Lower lobe of right lung (tissue), 2 donors: ENCODE results near the gene FOXP1. TPM values are rescaled to one million over a fixed set of nuclear protein-coding genes. Genes with fewer than 3 reads are reported as not detected.

Experiments
- ATAC-seq, 2 donors: fragments of 200-7000 bp; cut with Tn5 transposase; one replicate each; pipeline ENCODE4 v1.9.1; 2020 to 2022; ENCODE audit warnings: mild to moderate bottlenecking in 2 of 2, moderate library complexity in 2 of 2
- DNase-seq: peaks from one replicate; pipeline ENCODE4 v3.0.0-alpha.2; 2020
- H3K27ac ChIP-seq: fragments of 200-600 bp; one replicate; pipeline ENCODE4 v1.8.0; 2022
- H3K27me3 ChIP-seq: fragments of 200-600 bp; one replicate; pipeline ENCODE4 v1.8.0; 2022; ENCODE audit warnings: low read depth
- H3K36me3 ChIP-seq: fragments of 200-600 bp; one replicate; pipeline ENCODE4 v1.8.0; 2022; ENCODE audit warnings: mild to moderate bottlenecking
- H3K4me1 ChIP-seq: fragments of 200-600 bp; one replicate; pipeline ENCODE4 v1.8.0; 2022
- H3K4me3 ChIP-seq: fragments of 200-600 bp; one replicate; pipeline ENCODE4 v1.8.0; 2022; ENCODE audit warnings: mild to moderate bottlenecking
- H3K9me3 ChIP-seq: fragments of 200-600 bp; one replicate; pipeline ENCODE4 v1.8.0; 2022
- CTCF ChIP-seq: fragments of 200-600 bp; IDR thresholded peaks from one replicate; pipeline ENCODE4 v1.8.0; 2022; ENCODE audit warnings: antibody characterized with exemption, mild to moderate bottlenecking
- intact Hi-C: fragments of 100-400 bp; cut with DNase I; formaldehyde crosslinking; loops from one replicate; pipeline ENCODE4 v1.11.0; 2022
- total RNA-seq: library from RNA; stranded (reverse); fragmentation: NEBNext Ultra II Directional; extraction: Animal tissue kit (Norgen Biotek cat#: 25700); gene quantifications from one replicate; pipeline ENCODE4 v1.2.1, GENCODE V29; 2021
- donor health status: DM: no; HTN: yes; CAD: no; lungs with severe emphysema.

The FOXP1 gene
- total RNA-seq, 1 donor from 2014 or later = 138 TPM

GRCh38 chr3:71111784-71112440 lies 471.6 kb downstream of the FOXP1 start:
- no peak for TF ChIP-seq CTCF
- H3K4me1 ChIP-seq = peaks cover 33% of the 10 kb centered on the region
- intact Hi-C loops = no loop called here
- peaks cover 25% of the 10 kb centered on the region for H3K36me3 ChIP-seq
- DNase-seq = no peak
- ATAC-seq = peak in 1 of 2 donors; percentile 40
- H3K27ac ChIP-seq = peak overlapping the region; percentile 37
- no peak overlapping the region for H3K4me3 ChIP-seq
- H3K27me3 ChIP-seq = no peaks in the 10 kb centered on the region
- no peaks in the 10 kb centered on the region for H3K9me3 ChIP-seq

- Histone ChIP-seq H3K4me1 (peaks cover 37% of the 10 kb centered on the region), H3K4me3 (no peak overlapping the region), H3K27ac (no peak overlapping the region), H3K27me3 (no peaks in the 10 kb centered on the region), H3K9me3 (no peaks in the 10 kb centered on the region), H3K36me3 (peaks cover 25% of the 10 kb centered on the region)
- ATAC-seq (no peak), DNase-seq (no peak)
- intact Hi-C loops = no loop called here
- TF ChIP-seq CTCF = no peak
Measured at GRCh38 chr3:71110385-71111222, 472.9 kb downstream of the FOXP1 start.

GRCh38 chr3:71109977-71110285 lies 473.6 kb downstream of the FOXP1 start:
- DNase-seq = no peak
- Histone ChIP-seq H3K9me3 (no peaks in the 10 kb centered on the region), H3K36me3 (peaks cover 25% of the 10 kb centered on the region), H3K27ac (no peak overlapping the region), H3K4me3 (no peak overlapping the region), H3K4me1 (peaks cover 42% of the 10 kb centered on the region), H3K27me3 (no peaks in the 10 kb centered on the region)
- intact Hi-C loops = no loop called here
- TF ChIP-seq CTCF = no peak
- no peak for ATAC-seq

- no peak for TF ChIP-seq CTCF
- no peaks in the 10 kb centered on the region for H3K27me3 ChIP-seq
- H3K9me3 ChIP-seq = no peaks in the 10 kb centered on the region
- peaks cover 25% of the 10 kb centered on the region for H3K36me3 ChIP-seq
- DNase-seq = no peak
- no peak overlapping the region for H3K27ac ChIP-seq
- no peak overlapping the region for H3K4me3 ChIP-seq
- peaks cover 47% of the 10 kb centered on the region for H3K4me1 ChIP-seq
- ATAC-seq = peak in 1 of 2 donors; percentile 11
- intact Hi-C loops = no loop called here
Measured at GRCh38 chr3:71109241-71109976, 474.1 kb downstream of the FOXP1 start.

- peaks cover 56% of the 10 kb centered on the region for H3K4me1 ChIP-seq
- H3K27me3 ChIP-seq = no peaks in the 10 kb centered on the region
- no peak overlapping the region for H3K27ac ChIP-seq
- peaks cover 25% of the 10 kb centered on the region for H3K36me3 ChIP-seq
- DNase-seq (no peak), ATAC-seq (peak in 1 of 2 donors; percentile 31)
- intact Hi-C loops = no loop called here
- no peaks in the 10 kb centered on the region for H3K9me3 ChIP-seq
- H3K4me3 ChIP-seq = no peak overlapping the region
- no peak for TF ChIP-seq CTCF
Measured at GRCh38 chr3:71107926-71108325, 475.6 kb downstream of the FOXP1 start.
